ENCODE data around the gene UBAC1.

DNA sequence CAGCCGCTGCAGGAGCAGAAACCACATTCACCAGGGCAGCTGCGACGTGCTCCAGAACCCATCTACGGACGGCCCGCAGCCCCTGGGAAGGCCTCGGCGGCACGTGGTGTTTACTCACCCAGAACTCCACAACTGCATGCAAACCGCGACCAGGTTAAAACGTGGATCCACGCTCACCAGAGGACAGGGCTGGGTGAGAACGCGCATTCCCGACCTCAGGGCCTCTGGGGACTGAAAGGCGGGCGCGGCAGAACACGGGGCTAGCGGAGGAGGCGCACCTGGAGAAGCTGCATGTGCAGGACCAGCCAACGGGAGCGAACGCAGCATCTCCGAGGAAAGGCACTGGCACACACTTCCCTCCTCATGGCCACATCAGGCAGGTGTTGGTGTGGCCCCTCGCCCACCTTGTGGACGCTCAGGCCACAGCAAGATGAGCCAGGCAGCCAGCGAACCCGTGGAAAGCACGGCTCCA lies 29.8 kb downstream of the UBAC1 start:
- no peak for TF ChIP-seq CTCF (IDR thresholded peaks at IDR 0.05)
- TF ChIP-seq POLR2A (IDR thresholded peaks at IDR 0.05) = no peak
